Measurements from ENCODE around the gene ADM.

GRCh38 chr11:10265936-10266335 lies 38.9 kb upstream of the ADM start:
- TF ChIP-seq CTCF (conservative IDR thresholded peaks at IDR 0.05; ENCODE audit: low read depth, low read length) (no peak), EZH2 (IDR thresholded peaks at IDR 0.05; ENCODE audit: low read length, unreplicated experiment) (no peak)
